ENCODE results near the gene RDH13.
A peak's percentile ranks its signal among the peaks of the same experiment; 100 is the strongest.

Gene RDH13

GRCh38 chr19:55095260-55096060 is 32.5 kb upstream of the RDH13 start:
- no peak for DNase-seq (ENCODE audit: low read depth, low spot score)
- no peak for TF ChIP-seq FOXP2 (optimal IDR thresholded peaks at IDR 0.05; ENCODE audit: control extremely low read depth, extremely low read length, insufficient read depth)
- TF ChIP-seq EZH2 (IDR thresholded peaks at IDR 0.05) = no peak
- no peak for TF ChIP-seq POLR2AphosphoS5 (IDR thresholded peaks at IDR 0.05; ENCODE audit: borderline replicate concordance, low read depth, low read length)
- H3K9me3 ChIP-seq (ENCODE audit: low read depth, low read length) = no peaks in the 10 kb centered on the region
- no peak overlapping the region for H3K9ac ChIP-seq (ENCODE audit: insufficient read length)
- H3K27ac ChIP-seq = no peak overlapping the region
- peaks cover 4% of the 10 kb centered on the region; the same call in 1 of the 2 replicates for H3K36me3 ChIP-seq (ENCODE audit: insufficient read depth, low read length)
- no peak overlapping the region for H3K4me3 ChIP-seq

- no peak for DNase-seq (ENCODE audit: low read depth, low spot score)
- Histone ChIP-seq H3K4me3 (no peak overlapping the region), H3K9me3 (ENCODE audit: low read depth, low read length) (no peaks in the 10 kb centered on the region), H3K36me3 (ENCODE audit: insufficient read depth, low read length) (peaks cover 4% of the 10 kb centered on the region; the same call in 1 of the 2 replicates), H3K9ac (ENCODE audit: insufficient read length) (no peak overlapping the region), H3K27ac (no peak overlapping the region)
- TF ChIP-seq EZH2 (IDR thresholded peaks at IDR 0.05) = no peak
- no peak for TF ChIP-seq FOXP2 (optimal IDR thresholded peaks at IDR 0.05; ENCODE audit: control extremely low read depth, extremely low read length, insufficient read depth)
- no peak for TF ChIP-seq POLR2AphosphoS5 (IDR thresholded peaks at IDR 0.05; ENCODE audit: borderline replicate concordance, low read depth, low read length)
Observed at GRCh38 chr19:55094456-55095259, 31.7 kb upstream of the RDH13 start.

GRCh38 chr19:55092423-55093318 is 29.7 kb upstream of the RDH13 start:
- Histone ChIP-seq H3K4me3 (no peak overlapping the region), H3K36me3 (ENCODE audit: insufficient read depth, low read length) (peaks cover 4% of the 10 kb centered on the region; the same call in 1 of the 2 replicates)

GRCh38 chr19:55091955-55092354 is 29.0 kb upstream of the RDH13 start:
- TF ChIP-seq FOXP2 (optimal IDR thresholded peaks at IDR 0.05; ENCODE audit: control extremely low read depth, extremely low read length, insufficient read depth) (no peak), POLR2AphosphoS5 (IDR thresholded peaks at IDR 0.05; ENCODE audit: borderline replicate concordance, low read depth, low read length) (no peak), EZH2 (IDR thresholded peaks at IDR 0.05) (no peak)
- no peak for DNase-seq (ENCODE audit: low read depth, low spot score)
- H3K4me3 ChIP-seq = no peak overlapping the region
- H3K9me3 ChIP-seq (ENCODE audit: low read depth, low read length) = no peaks in the 10 kb centered on the region
- no peak overlapping the region for H3K9ac ChIP-seq (ENCODE audit: insufficient read length)
- H3K36me3 ChIP-seq (ENCODE audit: insufficient read depth, low read length) = peaks cover 4% of the 10 kb centered on the region; the same call in 1 of the 2 replicates
- no peak overlapping the region for H3K27ac ChIP-seq

More at GRCh38 chr19:55092423-55093318, 29.7 kb upstream of the RDH13 start:
- Histone ChIP-seq H3K9ac (ENCODE audit: insufficient read length) (no peak overlapping the region), H3K27ac (no peak overlapping the region), H3K9me3 (ENCODE audit: low read depth, low read length) (no peaks in the 10 kb centered on the region)
- TF ChIP-seq POLR2AphosphoS5 (IDR thresholded peaks at IDR 0.05; ENCODE audit: borderline replicate concordance, low read depth, low read length) (no peak), FOXP2 (optimal IDR thresholded peaks at IDR 0.05; ENCODE audit: control extremely low read depth, extremely low read length, insufficient read depth) (no peak), EZH2 (IDR thresholded peaks at IDR 0.05) (no peak)
- DNase-seq (ENCODE audit: low read depth, low spot score) = no peak

GRCh38 chr19:55091126-55091910 is 28.4 kb upstream of the RDH13 start:
- Histone ChIP-seq H3K9ac (ENCODE audit: insufficient read length) (no peak overlapping the region), H3K4me3 (no peak overlapping the region), H3K36me3 (ENCODE audit: insufficient read depth, low read length) (peaks cover 4% of the 10 kb centered on the region; the same call in 1 of the 2 replicates), H3K27ac (no peak overlapping the region), H3K9me3 (ENCODE audit: low read depth, low read length) (no peaks in the 10 kb centered on the region)
- no peak for TF ChIP-seq EZH2 (IDR thresholded peaks at IDR 0.05)
- TF ChIP-seq FOXP2 (optimal IDR thresholded peaks at IDR 0.05; ENCODE audit: control extremely low read depth, extremely low read length, insufficient read depth) = no peak
- TF ChIP-seq POLR2AphosphoS5 (IDR thresholded peaks at IDR 0.05; ENCODE audit: borderline replicate concordance, low read depth, low read length) = no peak
- no peak for DNase-seq (ENCODE audit: low read depth, low spot score)

DNA sequence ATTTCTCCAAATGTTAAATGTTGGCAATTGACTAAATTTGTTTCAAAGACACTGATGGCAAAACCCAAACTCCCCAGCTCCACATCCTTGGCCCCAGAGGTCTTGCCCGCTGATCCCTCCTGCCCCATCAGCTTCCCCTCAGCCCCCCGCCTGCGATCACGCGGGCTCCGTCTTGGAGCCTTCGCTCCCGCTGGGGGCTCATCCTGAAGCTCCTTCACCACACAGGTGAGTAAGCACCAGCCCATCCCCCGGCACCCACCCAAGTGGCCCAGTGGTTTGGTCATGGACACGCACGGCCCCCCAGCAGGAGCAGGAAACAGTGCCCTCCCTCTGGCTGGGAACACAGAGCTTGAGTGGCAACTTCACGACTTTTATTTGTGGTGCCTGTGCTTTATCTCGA is 27.6 kb upstream of the RDH13 start:
- Histone ChIP-seq H3K9ac (ENCODE audit: insufficient read length) (no peak overlapping the region), H3K9me3 (ENCODE audit: low read depth, low read length) (no peaks in the 10 kb centered on the region), H3K36me3 (ENCODE audit: insufficient read depth, low read length) (peaks cover 4% of the 10 kb centered on the region; the same call in 1 of the 2 replicates), H3K4me3 (no peak overlapping the region), H3K27ac (no peak overlapping the region)
- no peak for DNase-seq (ENCODE audit: low read depth, low spot score)
- no peak for TF ChIP-seq EZH2 (IDR thresholded peaks at IDR 0.05)
- TF ChIP-seq POLR2AphosphoS5 (IDR thresholded peaks at IDR 0.05; ENCODE audit: borderline replicate concordance, low read depth, low read length) = no peak
- no peak for TF ChIP-seq FOXP2 (optimal IDR thresholded peaks at IDR 0.05; ENCODE audit: control extremely low read depth, extremely low read length, insufficient read depth)

GRCh38 chr19:55089342-55089944 is 26.5 kb upstream of the RDH13 start:
- no peak for TF ChIP-seq EZH2 (IDR thresholded peaks at IDR 0.05)
- no peak for TF ChIP-seq POLR2AphosphoS5 (IDR thresholded peaks at IDR 0.05; ENCODE audit: borderline replicate concordance, low read depth, low read length)
- TF ChIP-seq FOXP2 (optimal IDR thresholded peaks at IDR 0.05; ENCODE audit: control extremely low read depth, extremely low read length, insufficient read depth) = no peak
- Histone ChIP-seq H3K9ac (ENCODE audit: insufficient read length) (no peak overlapping the region), H3K9me3 (ENCODE audit: low read depth, low read length) (no peaks in the 10 kb centered on the region), H3K4me3 (no peak overlapping the region), H3K36me3 (ENCODE audit: insufficient read depth, low read length) (peaks cover 4% of the 10 kb centered on the region; the same call in 1 of the 2 replicates), H3K27ac (0 out of 2 replicates have a peak overlapping the region, but pooled peaks have one; percentile 13)
- no peak for DNase-seq (ENCODE audit: low read depth, low spot score)
